Measurements from ENCODE around the gene GFOD1.

- TF ChIP-seq CTCF (IDR thresholded peaks at IDR 0.05) (no peak), POLR2A (IDR thresholded peaks at IDR 0.05) (no peak)
These were observed 53.7 kb downstream of the GFOD1 start for GRCh38 chr6:13433709-13434121.
